KOPT-K1 (cell line): Measurements from ENCODE around the gene SLC22A2.

Source experiments
- H3K27ac ChIP-seq: fragments of 200-600 bp; sonication (generic); 2 replicates; pipeline ENCODE4 v1.5.1; 2016; ENCODE audit warnings: antibody characterized with exemption, mild to moderate bottlenecking, low read depth, low read length; ENCODE audit not compliant: poor library complexity, severe bottlenecking
- H3K36me3 ChIP-seq: fragments of 200-600 bp; sonication (generic); 2 replicates; pipeline ENCODE4 v1.5.1; 2017; ENCODE audit warnings: antibody characterized with exemption, mild to moderate bottlenecking, low read length, moderate library complexity; ENCODE audit not compliant: insufficient read depth
- H3K9me3 ChIP-seq: fragments of 200-600 bp; sonication (generic); 2 replicates; pipeline ENCODE4 v1.5.1; 2017; ENCODE audit warnings: antibody characterized with exemption, low read length, mild to moderate bottlenecking; ENCODE audit not compliant: insufficient read depth, poor library complexity, severe bottlenecking

Gene SLC22A2

DNA sequence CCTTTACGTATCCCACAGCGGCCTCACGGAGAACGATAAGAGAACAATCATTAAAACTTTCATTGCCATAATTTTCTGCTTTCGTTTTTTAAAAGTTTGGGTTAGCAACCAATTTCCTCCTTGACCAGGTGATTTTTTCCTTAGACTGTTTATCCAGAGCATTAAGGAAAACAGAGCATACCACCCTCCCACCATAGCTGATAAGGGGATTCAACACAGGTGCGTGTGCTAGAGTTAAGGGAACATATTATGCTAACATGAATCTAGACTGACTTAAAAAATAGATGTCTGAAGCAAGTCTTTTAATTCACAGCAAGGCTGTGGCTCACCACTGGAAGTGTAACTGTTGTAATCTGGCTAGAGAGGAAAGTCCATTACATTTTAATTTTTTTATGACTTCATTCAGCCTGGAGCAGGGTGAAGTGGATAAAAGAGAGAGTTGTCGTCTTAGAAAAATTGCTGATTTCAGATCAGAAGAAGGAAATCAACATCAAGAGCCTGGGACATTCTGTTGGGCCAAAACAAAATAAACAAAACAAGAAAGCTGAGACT is 5.5 kb upstream of the SLC22A2 start:
- H3K27ac ChIP-seq = no peak overlapping the region
- no peaks in the 10 kb centered on the region for H3K36me3 ChIP-seq
- no peaks in the 10 kb centered on the region for H3K9me3 ChIP-seq

GRCh38 chr6:160263196-160263939 is 4.7 kb upstream of the SLC22A2 start:
- no peaks in the 10 kb centered on the region for H3K9me3 ChIP-seq
- H3K27ac ChIP-seq = no peak overlapping the region
- no peaks in the 10 kb centered on the region for H3K36me3 ChIP-seq

GRCh38 chr6:160261991-160262680 is 3.5 kb upstream of the SLC22A2 start:
- Histone ChIP-seq H3K27ac (no peak overlapping the region), H3K36me3 (no peaks in the 10 kb centered on the region), H3K9me3 (no peaks in the 10 kb centered on the region)

- no peak overlapping the region for H3K27ac ChIP-seq
These were observed 2.3 kb upstream of the SLC22A2 start for GRCh38 chr6:160260803-160261450.

DNA sequence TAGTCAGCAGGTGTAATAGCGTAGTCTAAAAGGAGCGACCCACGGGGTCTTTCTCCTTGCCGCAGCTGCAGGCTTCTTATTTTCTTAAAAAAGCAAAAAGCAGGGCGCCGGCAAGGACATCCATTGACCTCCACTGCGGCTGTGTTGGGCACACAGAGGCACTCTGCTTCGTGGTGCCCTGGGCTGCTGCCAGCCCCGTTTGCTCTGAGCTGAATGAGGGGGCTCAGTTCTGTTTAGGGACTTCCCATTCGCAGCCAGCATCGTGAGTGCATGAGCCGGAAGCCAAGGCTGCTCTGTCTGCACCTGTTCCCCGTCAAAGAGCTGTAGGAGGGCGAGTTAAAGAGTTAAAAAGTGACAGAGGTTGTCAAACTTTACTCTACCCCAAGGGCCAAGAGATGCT is 1.7 kb upstream of the SLC22A2 start:
- Histone ChIP-seq H3K27ac (no peak overlapping the region), H3K9me3 (no peaks in the 10 kb centered on the region), H3K36me3 (no peaks in the 10 kb centered on the region)

More at GRCh38 chr6:160260803-160261450, 2.3 kb upstream of the SLC22A2 start:
- no peaks in the 10 kb centered on the region for H3K36me3 ChIP-seq
- no peaks in the 10 kb centered on the region for H3K9me3 ChIP-seq

GRCh38 chr6:160259598-160259997 is 977 bp upstream of the SLC22A2 start:
- H3K27ac ChIP-seq = no peak overlapping the region
- H3K36me3 ChIP-seq = no peaks in the 10 kb centered on the region
- no peaks in the 10 kb centered on the region for H3K9me3 ChIP-seq

- Histone ChIP-seq H3K27ac (no peak overlapping the region), H3K36me3 (no peaks in the 10 kb centered on the region), H3K9me3 (no peaks in the 10 kb centered on the region)
These were observed 463 bp upstream of the SLC22A2 start for GRCh38 chr6:160259143-160259425.

DNA sequence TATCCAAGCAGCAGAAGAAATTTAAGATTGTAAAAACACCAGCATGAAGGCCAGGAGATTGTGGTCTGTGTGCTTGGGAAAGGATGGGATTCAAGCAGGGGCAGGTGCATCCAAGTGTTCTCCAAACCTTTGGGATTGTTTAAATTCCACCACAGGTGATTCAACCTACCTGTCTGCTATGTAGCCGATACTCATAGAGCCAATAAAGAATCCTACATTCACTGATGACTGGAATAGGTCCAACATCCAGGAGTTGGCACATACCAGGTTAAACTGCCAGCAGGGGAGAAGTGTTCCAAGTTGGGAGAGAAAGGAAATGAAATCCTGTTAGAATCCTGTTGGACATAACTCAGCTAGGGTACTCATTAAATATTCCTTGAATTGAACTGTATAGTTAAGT is 2.2 kb downstream of the SLC22A2 start:
- H3K27ac ChIP-seq = no peak overlapping the region
- no peaks in the 10 kb centered on the region for H3K36me3 ChIP-seq
- no peaks in the 10 kb centered on the region for H3K9me3 ChIP-seq

DNA sequence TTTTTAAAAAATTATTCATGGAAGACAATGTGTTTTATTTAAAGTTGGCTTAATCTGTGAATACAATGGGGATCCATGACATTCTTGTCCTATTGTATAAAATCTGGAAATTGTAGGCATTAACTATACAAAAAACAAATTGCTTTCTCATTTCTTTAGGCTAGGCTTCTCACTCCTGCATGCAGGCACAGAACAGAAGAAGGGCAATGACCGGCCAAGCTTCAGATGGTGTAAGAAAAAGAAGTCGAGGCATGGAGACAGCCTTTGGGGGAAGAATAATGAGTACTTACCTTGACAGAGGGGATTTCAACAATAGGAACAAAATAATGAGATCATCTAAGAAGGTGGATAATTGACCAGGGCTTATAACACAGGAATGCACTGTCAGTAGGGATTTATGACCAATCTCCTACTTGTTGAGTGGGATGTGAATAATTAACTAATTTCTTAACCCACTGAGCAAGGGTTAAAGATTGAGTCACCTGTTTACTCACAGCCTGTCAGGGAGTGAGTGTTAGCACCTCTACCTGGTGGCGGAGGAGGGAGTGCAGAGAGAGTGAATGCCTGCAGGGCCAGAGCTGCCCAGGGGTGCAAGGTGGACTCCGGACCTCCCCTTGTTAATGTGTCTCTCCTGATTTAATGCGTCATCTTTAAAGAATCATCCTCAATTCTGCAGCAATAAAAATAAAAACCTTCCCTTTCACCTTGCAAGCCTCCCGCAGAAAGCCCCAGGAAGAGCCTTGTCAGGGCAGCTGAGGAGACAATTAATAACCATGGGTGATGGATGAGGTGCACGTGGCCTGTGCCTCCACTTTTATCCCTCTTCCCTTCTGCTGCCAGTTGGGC is 3.9 kb downstream of the SLC22A2 start:
- H3K27ac ChIP-seq = no peak overlapping the region
- no peaks in the 10 kb centered on the region for H3K36me3 ChIP-seq
- no peaks in the 10 kb centered on the region for H3K9me3 ChIP-seq

DNA sequence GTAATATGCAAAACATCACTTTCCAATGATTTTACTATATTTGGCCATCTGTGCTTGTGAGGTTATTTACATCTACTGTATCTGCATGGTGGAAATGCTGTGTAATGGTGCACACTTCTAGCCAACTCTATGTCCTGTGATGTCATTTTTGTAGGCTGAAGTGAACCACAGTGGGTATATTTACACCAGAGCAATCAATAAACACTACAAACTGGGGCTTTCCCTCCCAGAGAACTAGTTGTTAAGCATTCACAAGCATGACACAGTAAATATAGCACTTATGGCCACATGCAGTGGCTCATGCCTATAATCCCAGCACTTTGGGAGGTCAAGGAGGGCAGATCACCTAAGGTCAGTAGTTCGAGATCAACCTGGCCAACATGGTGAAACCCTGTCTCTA is 4.9 kb downstream of the SLC22A2 start:
- Histone ChIP-seq H3K27ac (no peak overlapping the region), H3K36me3 (no peaks in the 10 kb centered on the region), H3K9me3 (no peaks in the 10 kb centered on the region)

DNA sequence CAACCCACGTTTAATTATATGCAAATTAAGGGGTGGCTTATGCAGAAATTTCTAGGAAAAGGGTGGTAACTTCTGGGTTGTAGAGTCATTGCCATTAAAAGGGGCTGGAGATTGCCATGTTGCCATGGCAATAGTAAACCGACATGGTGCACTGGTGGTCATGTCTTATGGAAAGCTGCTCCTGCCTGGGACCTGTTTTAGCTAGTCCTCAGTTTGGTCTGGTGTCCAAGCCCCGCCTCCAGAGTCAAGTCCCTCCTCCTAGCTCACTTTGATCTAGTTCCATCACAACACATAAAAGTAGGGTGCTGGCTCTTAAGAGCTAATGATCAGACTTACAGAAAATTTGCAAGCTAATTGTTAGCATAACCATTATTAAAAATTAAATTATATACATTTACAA is 5.3 kb downstream of the SLC22A2 start:
- H3K9me3 ChIP-seq = no peaks in the 10 kb centered on the region
- H3K36me3 ChIP-seq = no peaks in the 10 kb centered on the region
- H3K27ac ChIP-seq = no peak overlapping the region

DNA sequence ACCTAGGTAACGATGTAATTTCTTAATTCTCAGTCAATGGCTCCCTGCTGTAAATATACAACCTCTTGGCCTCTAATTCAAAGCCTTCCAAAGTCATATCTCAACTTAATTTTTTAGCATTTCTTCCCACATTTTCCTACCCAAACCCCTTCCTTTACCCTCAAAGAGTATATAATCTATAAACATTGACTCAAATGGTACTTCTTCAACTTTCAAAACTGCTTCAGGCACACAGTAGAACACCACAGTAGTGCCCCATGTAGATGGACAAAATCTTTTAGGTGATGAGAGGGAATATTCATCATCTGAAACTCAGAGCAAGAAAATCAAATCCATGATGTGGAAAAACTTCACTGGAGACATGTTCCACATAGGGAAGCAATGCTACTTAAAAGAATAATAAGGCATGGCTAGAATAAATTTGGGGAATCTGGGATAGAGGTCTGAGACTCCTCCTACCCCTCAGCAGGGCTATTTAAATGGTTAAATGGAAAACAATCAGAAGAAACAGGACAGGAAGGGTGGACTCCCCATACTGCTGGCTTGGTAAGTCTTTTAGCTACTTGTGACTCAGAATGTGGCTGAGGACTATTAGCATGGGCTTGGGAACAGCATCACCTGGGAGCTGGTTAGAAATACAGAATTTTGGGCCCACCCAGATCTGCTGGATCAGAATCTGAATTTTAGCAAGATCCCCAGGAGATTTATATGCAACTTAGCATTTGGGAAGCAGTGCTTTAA is 6.4 kb downstream of the SLC22A2 start:
- Histone ChIP-seq H3K27ac (no peak overlapping the region), H3K9me3 (no peaks in the 10 kb centered on the region), H3K36me3 (no peaks in the 10 kb centered on the region)

DNA sequence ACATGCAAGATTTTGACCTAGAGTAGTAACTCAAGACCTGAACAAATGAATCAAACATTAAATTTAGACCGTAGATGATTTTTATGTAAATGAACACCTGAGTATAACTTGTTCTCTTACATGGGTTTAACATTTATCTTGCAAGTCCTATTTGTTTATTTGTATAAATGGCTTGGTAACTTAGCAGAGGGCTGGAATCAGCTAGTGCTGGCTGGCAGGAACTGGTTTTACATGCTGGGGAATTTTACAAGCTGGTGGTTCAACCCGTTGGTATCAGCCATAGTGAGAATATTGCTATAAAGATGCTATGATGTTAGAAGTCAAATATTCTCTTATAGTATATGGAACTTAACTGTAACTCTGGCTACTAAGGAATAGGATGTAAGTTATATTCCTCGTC is 8.9 kb downstream of the SLC22A2 start:
- H3K36me3 ChIP-seq = no peaks in the 10 kb centered on the region
- H3K9me3 ChIP-seq = no peaks in the 10 kb centered on the region
- H3K27ac ChIP-seq = no peak overlapping the region

DNA sequence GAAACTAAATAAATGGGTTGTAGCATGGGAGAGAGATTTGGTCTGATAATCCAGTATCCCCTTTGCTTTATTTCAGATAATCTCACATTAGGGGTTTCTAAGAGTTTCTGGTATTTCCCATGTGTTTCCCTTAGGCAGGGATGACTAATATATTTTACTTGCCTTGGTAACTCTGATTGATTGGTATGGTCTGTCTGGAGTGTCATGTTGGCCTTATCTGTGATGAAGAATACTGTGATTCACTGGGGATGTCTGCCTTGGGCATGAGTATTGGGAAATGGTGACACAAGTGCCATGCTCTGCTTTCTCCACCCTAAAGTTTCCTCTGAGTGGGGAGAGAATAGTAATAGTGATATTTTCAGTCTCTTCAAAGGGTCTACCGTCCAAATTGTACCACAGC is 10.1 kb downstream of the SLC22A2 start:
- no peaks in the 10 kb centered on the region for H3K36me3 ChIP-seq
- H3K27ac ChIP-seq = no peak overlapping the region

More for the DNA sequence above, 10.1 kb downstream of the SLC22A2 start:
- no peaks in the 10 kb centered on the region for H3K9me3 ChIP-seq
